ENCODE measurements around the gene GPHB5. TPM values are rescaled to one million over a fixed set of nuclear protein-coding genes. Genes with fewer than 3 reads are reported as not detected.

GPHB5 gene
- not detected for total RNA-seq

DNA sequence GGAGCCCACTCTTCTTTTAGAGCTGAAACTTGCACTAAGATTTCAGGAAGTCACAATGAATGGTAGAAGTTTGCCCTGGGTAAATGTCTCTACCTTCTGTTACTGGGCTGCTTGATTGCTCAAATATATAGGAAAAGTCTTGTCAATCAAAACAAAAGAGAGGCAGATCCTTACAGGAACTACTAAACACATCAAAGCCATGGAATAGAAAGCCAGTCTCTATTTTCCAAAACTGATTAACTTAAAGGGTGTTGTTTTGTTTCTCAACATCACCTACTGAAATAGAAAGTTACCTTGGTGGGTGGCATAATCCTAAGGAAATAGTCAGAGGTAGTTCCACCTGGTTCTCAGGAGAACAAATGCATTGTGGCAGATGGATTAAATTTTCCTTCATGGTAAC lies at the start of gene GPHB5:
Gene GPHB5 (minus strand): TSS at position 101 of the 400 bp plus-strand sequence. CDS start 1,086 bp downstream, outside the sequence.
- no peak for DNase-seq
- intact Hi-C loops (cut with DNase I, micrococcal nuclease), result no loop called here
- Mint-ChIP-seq H3K9me3 (ENCODE audit: low read depth) (no peaks in the 10 kb centered on the region), H3K27ac (no peak within 1 kb of the TSS), H3K27me3 (peaks cover 19% of the 10 kb centered on the region), H3K4me1 (no peaks in the 10 kb centered on the region), H3K36me3 (ENCODE audit: low read depth) (no peaks in the 10 kb centered on the region), H3K4me3 (no peak within 1 kb of the TSS)
- ChIA-PET CTCF (no interaction called here), POLR2A (no interaction called here)
- no peak for ATAC-seq

- Mint-ChIP-seq H3K4me1 (no peaks in the 10 kb centered on the region), H3K27ac (no peak overlapping the region), H3K9me3 (ENCODE audit: low read depth) (peaks cover 22% of the 10 kb centered on the region), H3K36me3 (ENCODE audit: low read depth) (peaks cover 15% of the 10 kb centered on the region), H3K27me3 (no peaks in the 10 kb centered on the region), H3K4me3 (no peak overlapping the region)
- intact Hi-C loops (cut with DNase I, micrococcal nuclease), result no loop called here
- no peak for DNase-seq
- ChIA-PET CTCF (no interaction called here), POLR2A (no interaction called here)
- ATAC-seq, result no peak
Observed at GRCh38 chr14:63367742-63368364, 49.1 kb upstream of the GPHB5 start.

- no peak for ATAC-seq
- H3K9me3 Mint-ChIP-seq (ENCODE audit: low read depth), result peaks cover 8% of the 10 kb centered on the region
- H3K27me3 Mint-ChIP-seq, result peaks cover 6% of the 10 kb centered on the region
- POLR2A ChIA-PET, result no interaction called here
- DNase-seq, result no peak
- no peak overlapping the region for H3K27ac Mint-ChIP-seq
- H3K36me3 Mint-ChIP-seq (ENCODE audit: low read depth), result no peaks in the 10 kb centered on the region
- CTCF ChIA-PET, result no interaction called here
- no peaks in the 10 kb centered on the region for H3K4me1 Mint-ChIP-seq
- H3K4me3 Mint-ChIP-seq, result no peak overlapping the region
- intact Hi-C loops (cut with DNase I, micrococcal nuclease), result no loop called here
Observed at GRCh38 chr14:63362389-63362819, 43.7 kb upstream of the GPHB5 start.

- no peak for DNase-seq
- ChIA-PET POLR2A (no interaction called here), CTCF (no interaction called here)
- H3K36me3 Mint-ChIP-seq (ENCODE audit: low read depth), result no peaks in the 10 kb centered on the region
- intact Hi-C loops (cut with DNase I, micrococcal nuclease), result no loop called here
- H3K27ac Mint-ChIP-seq, result no peak overlapping the region
- H3K9me3 Mint-ChIP-seq (ENCODE audit: low read depth), result peaks cover 8% of the 10 kb centered on the region
- peaks cover 6% of the 10 kb centered on the region for H3K27me3 Mint-ChIP-seq
- no peaks in the 10 kb centered on the region for H3K4me1 Mint-ChIP-seq
- no peak overlapping the region for H3K4me3 Mint-ChIP-seq
- ATAC-seq, result no peak
Observed at GRCh38 chr14:63361790-63362189, 43.1 kb upstream of the GPHB5 start.

DNA sequence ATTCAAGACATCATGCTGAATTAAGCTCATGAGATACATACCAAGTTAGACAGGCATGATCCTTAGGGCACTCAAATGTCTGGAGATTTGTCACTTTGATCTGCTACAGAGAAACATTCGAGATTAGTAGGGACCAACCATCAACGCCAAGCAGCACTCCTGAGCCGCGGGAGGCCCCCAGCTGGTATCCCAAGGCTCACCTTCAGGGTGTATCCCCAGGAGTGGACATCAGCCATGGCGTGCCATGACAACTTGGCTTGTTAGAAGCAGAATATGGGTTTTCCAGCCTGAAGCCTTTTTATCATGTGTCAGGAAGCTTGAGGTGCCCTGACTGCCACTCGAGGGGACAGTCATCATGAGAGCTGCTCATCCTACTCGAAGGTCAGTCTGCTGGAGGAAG lies 39.1 kb upstream of the GPHB5 start:
- no peak overlapping the region for H3K4me3 Mint-ChIP-seq
- no peak for DNase-seq
- H3K36me3 Mint-ChIP-seq (ENCODE audit: low read depth), result no peaks in the 10 kb centered on the region
- ChIA-PET CTCF (interaction anchor here (0.5 to 0.7 kb wide), 2 partner anchors 843 to 1194 kb away, joined by 3 to 4 read pairs; no protein-coding TSS in a partner anchor), POLR2A (no interaction called here)
- no peak for ATAC-seq
- peaks cover 9% of the 10 kb centered on the region for H3K27me3 Mint-ChIP-seq
- H3K4me1 Mint-ChIP-seq, result no peaks in the 10 kb centered on the region
- intact Hi-C loops (cut with DNase I, micrococcal nuclease), result no loop called here
- H3K27ac Mint-ChIP-seq, result no peak overlapping the region
- H3K9me3 Mint-ChIP-seq (ENCODE audit: low read depth), result no peaks in the 10 kb centered on the region

DNA sequence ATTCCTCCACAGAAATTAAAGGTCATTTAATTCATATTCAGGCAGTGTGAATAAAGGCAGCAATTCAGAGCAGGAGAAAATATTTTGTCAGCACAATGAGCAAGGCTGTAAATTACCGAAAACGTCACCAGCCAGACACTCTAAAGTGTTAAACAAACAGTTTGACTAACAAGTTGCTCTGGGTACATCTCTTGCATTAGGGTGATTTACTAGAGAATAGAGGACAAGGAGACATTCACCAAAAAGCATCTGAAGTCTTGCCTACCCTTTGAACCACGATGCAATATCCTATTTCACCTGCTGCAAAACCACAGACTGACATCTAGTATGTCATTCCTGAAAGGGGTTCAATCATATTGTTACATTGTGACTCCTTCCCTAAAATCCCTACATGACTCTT lies 27.1 kb upstream of the GPHB5 start:
- Mint-ChIP-seq H3K9me3 (ENCODE audit: low read depth) (no peaks in the 10 kb centered on the region), H3K4me3 (no peak overlapping the region), H3K27ac (no peak overlapping the region), H3K36me3 (ENCODE audit: low read depth) (no peaks in the 10 kb centered on the region), H3K27me3 (peaks cover 26% of the 10 kb centered on the region), H3K4me1 (no peaks in the 10 kb centered on the region)
- CTCF ChIA-PET, result no interaction called here
- no peak for ATAC-seq
- DNase-seq, result no peak
- intact Hi-C loops (cut with DNase I, micrococcal nuclease), result loop anchor here in 1 of 2 experiments (5.0 kb wide), 1 partner anchor 1029 kb away; no protein-coding TSS in a partner anchor
- POLR2A ChIA-PET, result no interaction called here

GRCh38 chr14:63344336-63344735 lies 25.6 kb upstream of the GPHB5 start:
- Mint-ChIP-seq H3K27ac (no peak overlapping the region), H3K4me1 (no peaks in the 10 kb centered on the region), H3K27me3 (peaks cover 28% of the 10 kb centered on the region), H3K9me3 (ENCODE audit: low read depth) (no peaks in the 10 kb centered on the region), H3K4me3 (no peak overlapping the region), H3K36me3 (ENCODE audit: low read depth) (no peaks in the 10 kb centered on the region)
- ChIA-PET CTCF (no interaction called here), POLR2A (no interaction called here)
- ATAC-seq (no peak), DNase-seq (no peak)
- intact Hi-C loops (cut with DNase I, micrococcal nuclease), result no loop called here

GRCh38 chr14:63343878-63344277 lies 25.1 kb upstream of the GPHB5 start:
- H3K27me3 Mint-ChIP-seq, result peaks cover 28% of the 10 kb centered on the region
- DNase-seq (no peak), ATAC-seq (no peak)
- CTCF ChIA-PET, result interaction anchor here (0.6 kb wide), 1 partner anchor 33 kb away, joined by 3 read pairs; no protein-coding TSS in a partner anchor
- H3K4me3 Mint-ChIP-seq, result no peak overlapping the region
- H3K36me3 Mint-ChIP-seq (ENCODE audit: low read depth), result no peaks in the 10 kb centered on the region
- no peaks in the 10 kb centered on the region for H3K9me3 Mint-ChIP-seq (ENCODE audit: low read depth)
- H3K4me1 Mint-ChIP-seq, result no peaks in the 10 kb centered on the region
- POLR2A ChIA-PET, result no interaction called here
- intact Hi-C loops (cut with DNase I, micrococcal nuclease), result no loop called here
- H3K27ac Mint-ChIP-seq, result no peak overlapping the region

- no peak overlapping the region for H3K27ac Mint-ChIP-seq
- H3K9me3 Mint-ChIP-seq (ENCODE audit: low read depth), result peaks cover 2% of the 10 kb centered on the region
- intact Hi-C loops (cut with DNase I, micrococcal nuclease), result no loop called here
- H3K4me3 Mint-ChIP-seq, result no peak overlapping the region
- H3K27me3 Mint-ChIP-seq, result peaks cover 26% of the 10 kb centered on the region
- ATAC-seq (no peak), DNase-seq (no peak)
- no peaks in the 10 kb centered on the region for H3K36me3 Mint-ChIP-seq (ENCODE audit: low read depth)
- H3K4me1 Mint-ChIP-seq, result no peaks in the 10 kb centered on the region
- ChIA-PET CTCF (no interaction called here), POLR2A (no interaction called here)
Observed at GRCh38 chr14:63342371-63342770, 23.6 kb upstream of the GPHB5 start.

DNA sequence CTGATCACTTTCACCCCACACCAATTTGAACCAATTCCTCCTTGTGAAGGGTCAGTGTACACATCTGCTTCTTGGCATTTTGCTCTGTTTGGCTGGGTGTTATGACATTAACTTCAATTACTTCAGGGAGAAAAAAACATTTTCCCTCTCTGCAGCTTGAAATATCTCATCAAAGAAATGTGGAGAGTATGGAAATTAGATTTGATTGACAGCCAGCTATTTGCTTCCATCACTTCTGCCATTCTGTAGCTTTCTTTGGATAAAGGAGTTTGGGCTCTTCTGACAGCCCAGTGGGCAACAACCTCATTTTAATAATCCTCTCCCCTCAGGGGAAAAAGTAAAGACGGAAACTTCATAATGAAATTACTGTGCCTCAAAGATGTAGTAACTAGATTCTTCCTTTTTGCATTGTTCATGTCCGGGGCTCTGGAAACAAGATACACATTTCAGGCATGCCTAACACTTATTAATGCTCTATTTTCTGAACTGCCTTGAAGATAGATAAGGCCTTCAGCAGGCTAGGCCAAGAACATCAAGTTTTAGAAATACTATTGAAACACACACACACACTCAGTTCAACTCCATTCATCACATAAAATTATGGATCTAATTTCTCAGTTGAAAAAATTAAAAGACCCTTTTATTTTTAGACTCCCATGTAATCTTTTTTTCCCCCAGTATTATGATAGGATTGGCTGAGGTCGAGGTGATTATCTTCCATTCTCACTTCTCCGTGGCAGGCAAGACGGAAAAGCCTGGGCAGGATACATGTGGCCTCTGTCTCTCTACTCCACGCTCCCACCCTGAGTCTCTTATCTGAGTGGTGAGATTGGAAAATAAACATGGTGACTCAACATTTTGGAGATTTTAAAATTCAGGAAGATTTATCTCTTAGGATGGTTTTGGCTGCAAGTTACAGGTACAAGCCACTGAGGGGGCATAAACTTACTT lies 10.3 kb upstream of the GPHB5 start:
- H3K4me1 Mint-ChIP-seq, result no peaks in the 10 kb centered on the region
- no peak for DNase-seq
- ChIA-PET POLR2A (no interaction called here), CTCF (no interaction called here)
- intact Hi-C loops (cut with DNase I, micrococcal nuclease), result no loop called here
- H3K9me3 Mint-ChIP-seq (ENCODE audit: low read depth), result no peaks in the 10 kb centered on the region
- H3K36me3 Mint-ChIP-seq (ENCODE audit: low read depth), result no peaks in the 10 kb centered on the region
- H3K27me3 Mint-ChIP-seq, result peaks cover 18% of the 10 kb centered on the region
- no peak overlapping the region for H3K27ac Mint-ChIP-seq
- no peak for ATAC-seq
- no peak overlapping the region for H3K4me3 Mint-ChIP-seq

DNA sequence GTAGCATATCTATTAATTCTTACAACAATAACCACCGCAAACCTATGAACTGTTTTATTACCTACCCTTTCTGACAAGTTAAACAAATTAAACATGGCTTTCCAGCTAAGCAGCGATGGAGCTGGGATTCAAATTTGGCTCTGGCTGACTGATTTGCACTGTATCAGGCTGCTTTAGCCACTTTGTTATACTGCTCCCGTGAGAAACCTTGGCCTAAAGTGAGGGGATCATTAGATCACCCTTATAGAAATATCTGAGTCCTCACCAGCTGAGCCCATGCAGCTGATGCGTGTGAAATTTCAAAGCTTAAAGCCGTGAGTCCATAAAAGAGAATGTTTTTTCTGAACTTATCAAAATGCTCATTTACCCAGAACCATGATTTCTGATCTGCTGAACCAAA lies 8.1 kb upstream of the GPHB5 start:
- DNase-seq (no peak), ATAC-seq (no peak)
- intact Hi-C loops (cut with DNase I, micrococcal nuclease), result no loop called here
- ChIA-PET POLR2A (no interaction called here), CTCF (no interaction called here)
- no peaks in the 10 kb centered on the region for H3K36me3 Mint-ChIP-seq (ENCODE audit: low read depth)
- H3K4me1 Mint-ChIP-seq, result no peaks in the 10 kb centered on the region
- peaks cover 15% of the 10 kb centered on the region for H3K27me3 Mint-ChIP-seq
- H3K9me3 Mint-ChIP-seq (ENCODE audit: low read depth), result no peaks in the 10 kb centered on the region
- no peak overlapping the region for H3K27ac Mint-ChIP-seq
- H3K4me3 Mint-ChIP-seq, result no peak overlapping the region
